OCI-M1 (cell line): Measurements from ENCODE around the gene DNAH14.
"Not testable (repeated sequence)": the region's sequence is repeated elsewhere in the genome, so short reads cannot be mapped to it uniquely, and the experiment has no call there.

Source experiments
- DNase-seq: peaks from one replicate; lab custom pipeline; 2025; lab: John Stamatoyannopoulos, UW

DNAH14 gene

GRCh38 chr1:225348400-225348799, 418.9 kb downstream of the DNAH14 start:
- peak; percentile 24 for DNase-seq

DNA sequence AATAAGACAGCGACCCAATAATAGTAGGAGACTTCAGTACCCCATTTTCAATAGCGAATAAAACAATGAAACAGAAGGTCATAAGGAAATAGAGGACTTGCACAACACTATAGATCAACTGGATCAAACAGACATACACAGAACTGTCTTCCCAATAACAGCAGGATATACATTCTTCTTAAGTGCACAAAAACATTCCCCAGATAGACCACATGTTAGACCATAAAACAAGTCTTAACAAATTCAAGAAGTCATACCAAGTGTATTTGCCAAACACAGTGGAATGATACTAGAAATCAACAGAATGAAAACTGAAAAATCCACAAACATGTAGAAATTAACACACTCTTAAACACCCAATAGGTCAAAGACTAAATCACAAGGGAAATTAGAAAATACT, 420.4 kb downstream of the DNAH14 start:
- no peak for DNase-seq

DNA sequence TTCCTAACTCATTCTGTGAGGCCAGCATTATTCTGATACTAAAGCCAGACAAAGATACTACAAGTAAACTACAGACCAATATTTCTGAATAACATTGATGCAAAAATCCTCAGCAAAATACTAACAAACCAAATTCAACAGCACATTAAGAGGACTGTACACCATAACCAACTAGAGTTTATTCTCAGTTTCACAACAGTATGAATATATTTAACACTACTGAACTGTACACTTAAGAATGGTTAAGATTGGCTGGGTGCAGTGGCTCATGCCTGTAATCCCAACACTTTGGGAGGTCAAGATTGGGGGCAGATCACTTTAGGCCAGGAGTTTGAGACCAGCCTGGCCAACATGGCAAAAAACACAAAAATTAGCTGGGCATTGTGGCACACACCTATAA, 421.4 kb downstream of the DNAH14 start:
- no peak for DNase-seq

DNA sequence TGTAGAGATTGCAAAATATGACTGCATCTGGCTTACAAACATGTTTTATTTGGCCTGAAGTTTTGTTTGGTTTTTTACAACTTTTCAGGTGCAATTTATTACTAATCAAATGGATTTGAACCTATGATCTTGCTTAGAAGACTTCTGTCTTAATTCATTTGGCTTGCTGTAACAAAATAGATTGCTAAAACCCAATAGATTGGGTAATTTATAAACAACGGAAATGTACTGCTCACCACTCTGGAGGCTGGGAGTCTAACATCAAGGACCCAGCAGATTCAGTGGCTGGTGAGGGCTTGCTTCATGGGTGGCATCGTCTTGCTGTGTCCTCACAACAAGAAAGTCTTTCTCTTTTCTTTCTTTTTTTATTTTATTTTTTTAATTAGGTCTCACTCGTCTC, 425.4 kb downstream of the DNAH14 start:
- no peak for DNase-seq

GRCh38 chr1:225355863-225356262, 426.4 kb downstream of the DNAH14 start:
- no peak for DNase-seq

DNA sequence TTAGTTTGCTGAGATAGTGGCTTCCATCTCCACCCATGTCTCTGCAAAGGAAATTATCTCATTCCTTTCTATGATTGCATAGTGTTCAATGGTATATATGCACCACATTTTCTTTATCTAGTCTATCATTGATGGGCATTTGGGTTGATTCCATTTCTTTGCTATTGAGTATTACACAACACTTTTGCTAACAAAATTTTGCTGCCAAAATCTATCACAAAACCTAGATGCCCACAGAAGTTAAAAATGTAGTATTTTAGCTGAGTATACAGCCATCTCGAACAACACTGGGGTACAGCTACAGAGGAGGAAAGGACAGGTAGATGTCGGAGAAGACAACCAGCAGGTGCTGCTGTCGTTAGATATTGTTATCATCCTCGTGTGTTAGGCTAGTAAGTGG, 430.6 kb downstream of the DNAH14 start:
- no peak for DNase-seq

DNA sequence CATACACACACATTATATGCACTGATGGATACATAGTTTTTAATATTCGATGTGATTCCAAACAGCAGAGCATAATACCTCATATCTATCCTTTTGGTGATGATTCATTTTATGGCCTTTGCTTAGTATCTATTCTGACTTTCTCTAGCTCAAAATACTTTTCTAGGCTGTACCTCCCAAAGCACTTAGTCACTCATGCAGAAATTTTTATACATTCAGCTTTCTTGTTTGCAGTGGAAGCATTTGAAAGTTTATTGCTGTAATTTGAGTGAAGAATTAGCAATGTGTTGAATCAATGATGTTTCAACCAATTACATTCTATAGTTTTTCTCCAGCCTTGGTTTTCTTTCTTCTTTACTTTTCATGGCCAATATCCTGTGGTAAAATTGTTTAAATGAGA, 431.7 kb downstream of the DNAH14 start:
- DNase-seq: no peak

GRCh38 chr1:225362805-225363204, 433.3 kb downstream of the DNAH14 start:
- peak; percentile 36 for DNase-seq

DNA sequence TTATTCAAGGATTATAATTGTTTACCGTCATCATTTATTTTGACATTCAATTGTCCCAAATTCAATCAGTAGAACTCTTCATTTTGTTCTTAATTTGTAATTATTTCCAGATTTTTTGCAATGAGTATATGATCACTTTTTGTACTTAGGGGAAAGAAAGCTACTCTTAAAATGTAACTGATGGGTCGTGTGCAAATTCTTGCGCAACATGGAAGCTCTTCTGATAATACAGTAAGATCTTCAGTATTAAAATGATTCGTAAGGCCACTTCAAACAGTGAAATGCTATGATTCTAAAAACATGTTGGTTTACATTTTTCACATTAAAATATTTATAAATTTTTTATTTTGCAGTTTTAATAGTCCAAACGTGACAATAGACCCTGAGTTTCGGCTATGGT, 435.0 kb downstream of the DNAH14 start:
- DNase-seq: no peak

DNA sequence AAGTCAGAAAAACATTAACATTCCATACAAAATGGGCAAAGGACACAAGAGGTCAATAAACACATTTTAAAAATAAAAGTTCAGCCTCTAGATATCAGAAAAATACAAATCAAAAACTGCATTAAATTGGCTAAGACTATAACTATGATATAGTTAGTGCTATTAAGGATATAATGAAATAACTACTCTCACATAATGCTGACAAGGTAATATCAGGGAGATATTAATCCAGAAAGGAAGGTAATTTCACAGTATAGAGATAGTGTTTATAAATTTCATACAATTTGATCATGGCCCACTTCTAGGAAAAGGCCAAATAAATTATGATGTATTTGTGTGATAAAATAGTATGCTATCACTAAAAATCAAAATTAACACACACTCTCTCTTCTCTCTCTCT, 436.5 kb downstream of the DNAH14 start:
- no peak for DNase-seq

- DNase-seq: no peak
These were observed 437.1 kb downstream of the DNAH14 start for GRCh38 chr1:225366552-225366951.

DNA sequence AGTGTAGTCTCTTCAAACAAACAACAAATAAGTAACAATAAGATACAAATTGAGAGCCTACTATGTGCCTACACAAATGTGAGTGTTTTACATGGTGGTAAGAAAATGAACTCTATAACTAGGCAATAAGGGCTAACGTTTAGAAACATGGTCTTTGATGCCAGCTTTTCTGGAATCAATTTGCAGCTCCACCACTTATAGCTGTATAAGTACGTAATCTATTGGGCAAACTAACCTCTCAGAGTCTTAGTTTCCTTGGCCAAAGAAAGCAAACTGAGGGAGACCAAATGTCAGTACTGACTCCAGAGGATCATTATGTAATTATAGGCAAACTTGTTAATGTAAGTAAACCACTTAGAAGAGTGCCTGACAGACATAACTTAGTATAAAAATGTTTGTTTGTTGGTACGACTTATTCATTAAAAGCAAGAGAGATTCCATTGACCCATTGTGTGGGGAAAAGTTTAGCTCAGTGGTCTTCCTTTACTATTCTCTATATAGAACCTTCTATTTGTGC, 438.6 kb downstream of the DNAH14 start:
- no peak for DNase-seq

- DNase-seq: no peak
These were observed 442.0 kb downstream of the DNAH14 start for GRCh38 chr1:225371366-225372010.

- no peak for DNase-seq
These were observed 443.7 kb downstream of the DNAH14 start for GRCh38 chr1:225373155-225373554.

- no peak for DNase-seq
These were observed 445.5 kb downstream of the DNAH14 start for GRCh38 chr1:225374996-225375395.

GRCh38 chr1:225378880-225379279, 449.4 kb downstream of the DNAH14 start:
- no peak for DNase-seq

DNA sequence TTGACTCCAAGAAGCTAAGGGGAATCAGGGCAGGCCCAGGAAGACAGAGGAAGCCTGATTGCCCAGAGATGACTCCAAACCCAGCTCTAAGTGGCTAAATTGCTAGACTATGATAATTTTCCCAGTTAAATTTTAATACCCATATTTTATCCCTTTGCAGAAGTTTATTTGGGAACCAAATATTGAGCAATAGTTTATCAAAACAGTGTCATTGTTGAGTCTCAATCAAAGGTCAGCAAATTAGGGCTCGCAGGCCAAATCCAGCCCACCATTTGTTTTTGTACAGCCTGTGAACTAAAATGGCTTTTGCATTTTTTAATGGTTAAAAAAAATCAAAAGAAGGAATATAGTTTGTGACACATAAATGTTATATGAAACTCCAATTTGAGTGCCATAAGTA, 451.2 kb downstream of the DNAH14 start:
- no peak for DNase-seq

- DNase-seq: not testable (repeated sequence)
These were observed 457.4 kb downstream of the DNAH14 start for GRCh38 chr1:225386860-225387259.

DNA sequence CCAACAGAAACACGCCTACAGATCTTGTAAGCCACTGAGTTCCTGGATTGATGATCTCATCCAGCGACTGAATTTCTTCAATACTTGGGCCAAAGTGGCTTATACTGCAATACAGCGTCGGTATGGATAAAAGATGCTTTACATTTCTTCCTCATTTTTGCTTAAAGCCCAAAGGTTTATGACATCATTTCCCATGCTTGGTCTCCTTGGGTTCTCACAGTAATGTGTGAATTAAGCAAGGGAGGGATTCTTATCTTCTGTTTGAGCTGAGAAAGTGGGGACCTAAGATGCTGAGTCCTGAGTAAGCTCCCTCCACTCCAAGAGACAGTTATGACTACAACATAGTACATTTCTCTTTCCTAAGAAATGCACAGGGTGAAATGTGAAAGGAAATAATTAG, 458.9 kb downstream of the DNAH14 start:
- DNase-seq: no peak

GRCh38 chr1:225389843-225390242, 460.4 kb downstream of the DNAH14 start:
- no peak for DNase-seq

- no peak for DNase-seq
These were observed 466.9 kb downstream of the DNAH14 start for GRCh38 chr1:225396357-225396756.

DNA sequence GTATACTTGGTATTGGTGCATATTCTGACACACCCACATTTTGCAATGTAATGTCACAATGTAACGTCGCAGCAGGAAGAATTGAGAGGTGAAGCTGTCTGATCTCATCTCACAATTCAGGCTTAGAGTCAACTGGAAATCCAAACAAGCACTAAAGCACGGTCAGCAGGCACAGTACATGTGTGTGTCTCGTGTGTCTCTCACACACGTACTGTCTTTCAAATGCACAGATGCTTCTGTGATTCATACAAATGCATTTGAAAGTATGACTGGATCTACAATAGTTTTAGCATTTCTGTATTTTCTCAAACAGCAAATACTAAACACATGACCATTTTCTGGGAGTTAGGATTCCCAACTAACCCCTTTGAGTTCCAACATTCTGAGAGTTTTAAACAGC, 471.5 kb downstream of the DNAH14 start:
- DNase-seq: no peak

DNA sequence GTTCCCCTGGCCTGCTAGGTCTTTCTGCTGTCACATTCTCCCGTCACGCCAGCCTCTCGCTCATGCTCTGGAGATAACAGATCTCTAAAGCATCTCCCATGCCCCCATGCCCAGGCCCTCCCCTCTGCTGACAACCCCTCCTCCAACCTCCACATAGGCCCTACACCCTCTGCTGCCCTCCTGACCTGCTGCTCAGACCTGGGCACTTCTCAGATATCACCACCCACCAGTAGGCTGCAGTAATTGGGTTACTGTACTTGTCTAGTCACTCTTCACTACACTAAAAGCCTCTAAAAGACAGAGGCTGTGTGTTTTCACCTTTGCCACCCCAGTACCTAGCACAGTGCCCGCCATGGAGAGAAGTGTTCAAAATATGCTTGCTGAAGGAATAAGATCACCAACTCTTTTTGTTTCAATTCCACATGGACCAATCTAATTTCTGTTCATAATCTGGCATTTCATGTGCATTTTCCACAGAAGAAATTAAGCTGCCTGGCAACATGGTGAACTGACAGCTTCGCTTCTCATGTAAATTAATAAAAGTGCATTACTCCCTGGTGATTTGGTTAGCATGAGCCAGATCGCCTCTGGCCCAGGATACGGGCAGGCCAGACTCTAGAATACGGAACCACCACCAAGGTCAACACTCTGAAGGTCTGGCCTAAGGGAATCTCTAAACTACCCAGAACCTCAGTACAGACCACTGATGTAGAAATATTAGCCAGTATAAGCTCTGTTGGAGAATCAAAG, 477.7 kb downstream of the DNAH14 start:
- no peak for DNase-seq

GRCh38 chr1:225407755-225408154, 478.3 kb downstream of the DNAH14 start:
- DNase-seq: no peak
